Measurements from ENCODE around the gene TBP.
"Not testable (repeated sequence)": the region's sequence is repeated elsewhere in the genome, so short reads cannot be mapped to it uniquely, and the experiment has no call there.

The TBP gene

GRCh38 chr6:170554013-170554795, at the start of gene TBP:
TSS of gene TBP (plus strand) at chr6:170554369. CDS start at chr6:170557030, 2,661 bp downstream.
- DNase-seq, result peak; percentile 100

DNA sequence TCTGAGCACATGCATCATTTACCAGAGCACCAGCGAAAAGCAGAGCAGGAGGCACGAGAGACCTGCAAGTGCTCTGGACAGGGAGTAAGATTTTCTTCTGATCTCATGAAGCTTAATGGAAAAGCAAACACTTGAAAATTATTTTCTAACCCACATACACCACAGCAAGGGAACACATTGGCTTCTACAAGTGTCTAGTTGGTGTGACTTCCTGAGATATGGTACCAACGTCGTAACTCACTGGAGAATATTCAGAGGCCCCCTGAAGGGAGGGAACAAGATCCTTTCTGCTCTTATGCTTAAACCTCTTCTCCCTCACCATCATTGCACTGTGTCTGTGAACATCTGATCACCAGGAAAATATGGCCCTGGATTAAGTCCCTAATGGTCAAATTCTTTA, 49.7 kb upstream of the TBP start:
- no peak for DNase-seq

DNA sequence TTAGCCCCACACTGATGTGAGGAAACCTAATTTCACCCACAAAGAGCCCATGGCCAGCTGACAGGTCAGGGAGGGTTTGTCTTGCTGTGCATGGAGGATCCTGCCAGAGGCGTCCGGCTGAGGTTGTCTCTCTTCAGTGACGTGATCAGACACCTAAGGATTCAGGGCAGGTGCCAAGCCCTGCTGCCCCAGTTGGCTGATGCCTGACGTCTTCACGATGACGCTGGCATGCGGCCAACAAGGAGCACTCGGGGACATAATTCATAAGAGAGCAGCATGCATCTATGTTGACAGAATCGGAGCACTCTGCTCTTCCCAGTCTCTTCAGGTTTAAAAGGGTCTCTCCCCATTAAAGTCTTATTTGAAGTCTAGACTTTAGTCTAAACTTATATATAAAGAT, 48.9 kb upstream of the TBP start:
- peak; percentile 95 for DNase-seq

DNA sequence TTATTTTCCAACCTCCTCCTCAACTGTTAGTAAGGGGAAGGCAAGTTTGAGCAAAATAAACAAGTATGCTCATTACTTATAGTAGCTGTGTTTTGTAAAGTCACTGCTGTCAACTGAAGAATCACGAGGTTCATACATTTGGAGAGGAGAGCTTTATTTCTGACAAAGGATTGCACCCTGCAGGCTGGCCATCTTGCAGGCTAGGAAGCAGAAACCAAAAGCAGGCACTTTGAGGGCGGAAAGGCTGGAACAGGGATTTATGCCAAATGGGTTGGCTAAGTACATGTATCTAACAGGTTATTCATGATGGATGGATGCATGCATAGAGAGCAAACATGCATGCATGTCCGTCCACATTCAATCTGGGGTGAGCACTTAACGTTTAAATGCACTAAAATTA, 47.7 kb upstream of the TBP start:
- DNase-seq, result no peak

DNA sequence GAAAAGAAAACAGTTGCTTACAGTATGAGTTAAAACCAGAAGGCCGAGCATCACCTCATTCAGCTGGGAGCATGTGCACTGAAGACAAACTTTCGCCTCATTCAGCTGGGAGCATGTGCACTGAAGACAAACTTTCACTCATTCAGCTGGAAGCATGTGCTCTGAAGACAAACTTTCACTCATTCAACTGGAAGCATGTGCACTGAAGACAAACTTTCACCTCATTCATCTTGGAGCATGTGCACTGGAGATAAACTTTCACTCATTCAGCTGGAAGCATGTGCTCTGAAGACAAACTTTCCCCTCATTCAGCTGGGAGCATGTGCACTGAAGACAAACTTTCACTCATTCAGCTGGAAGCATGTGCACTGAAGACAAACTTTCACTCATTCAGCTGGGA, 46.4 kb upstream of the TBP start:
- not testable (repeated sequence) for DNase-seq

DNA sequence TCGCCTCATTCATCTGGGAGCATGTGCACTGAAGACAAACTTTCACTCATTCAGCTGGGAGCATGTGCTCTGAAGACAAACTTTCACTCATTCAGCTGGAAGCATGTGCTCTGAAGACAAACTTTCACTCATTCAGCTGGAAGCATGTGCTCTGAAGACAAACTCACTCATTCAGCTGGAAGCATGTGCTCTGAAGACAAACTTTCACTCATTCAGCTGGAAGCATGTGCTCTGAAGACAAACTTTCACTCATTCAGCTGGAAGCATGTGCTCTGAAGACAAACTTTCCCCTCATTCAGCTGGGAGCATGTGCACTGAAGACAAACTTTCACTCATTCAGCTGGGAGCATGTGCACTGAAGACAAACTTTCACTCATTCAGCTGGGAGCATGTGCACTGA, 45.9 kb upstream of the TBP start:
- not testable (repeated sequence) for DNase-seq

DNA sequence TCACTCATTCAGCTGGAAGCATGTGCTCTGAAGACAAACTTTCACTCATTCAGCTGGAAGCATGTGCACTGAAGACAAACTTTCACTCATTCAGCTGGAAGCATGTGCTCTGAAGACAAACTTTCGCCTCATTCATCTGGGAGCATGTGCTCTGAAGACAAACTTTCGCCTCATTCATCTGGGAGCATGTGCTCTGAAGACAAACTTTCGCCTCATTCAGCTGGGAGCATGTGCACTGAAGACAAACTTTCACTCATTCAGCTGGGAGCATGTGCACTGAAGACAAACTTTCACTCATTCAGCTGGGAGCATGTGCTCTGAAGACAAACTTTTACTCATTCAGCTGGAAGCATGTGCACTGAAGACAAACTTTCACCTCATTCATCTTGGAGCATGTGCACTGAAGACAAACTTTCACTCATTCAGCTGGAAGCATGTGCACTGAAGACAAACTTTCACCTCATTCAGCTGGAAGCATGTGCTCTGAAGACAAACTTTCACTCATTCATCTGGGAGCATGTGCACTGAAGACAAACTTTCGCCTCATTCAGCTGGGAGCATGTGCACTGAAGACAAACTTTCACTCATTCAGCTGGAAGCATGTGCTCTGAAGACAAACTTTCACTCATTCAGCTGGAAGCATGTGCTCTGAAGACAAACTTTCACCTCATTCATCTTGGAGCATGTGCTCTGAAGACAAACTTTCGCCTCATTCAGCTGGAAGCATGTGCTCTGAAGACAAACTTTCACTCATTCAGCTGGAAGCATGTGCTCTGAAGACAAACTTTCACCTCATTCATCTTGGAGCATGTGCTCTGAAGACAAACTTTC, 45.1 kb upstream of the TBP start:
- DNase-seq, result not testable (repeated sequence)

DNA sequence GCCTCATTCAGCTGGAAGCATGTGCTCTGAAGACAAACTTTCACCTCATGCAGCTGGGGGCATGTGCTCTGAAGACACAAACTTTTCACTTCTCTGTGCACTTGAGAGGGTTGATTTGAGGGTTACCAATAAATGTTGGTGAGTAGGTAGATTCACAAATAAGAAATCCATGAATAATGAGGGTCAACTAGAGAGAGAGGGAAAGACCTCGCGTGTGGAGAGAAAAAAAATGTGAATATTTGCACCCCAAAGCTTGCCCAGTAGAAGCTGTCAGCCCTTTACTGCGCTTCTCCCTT, 44.5 kb upstream of the TBP start:
- DNase-seq, result no peak

GRCh38 chr6:170510631-170511030, 43.5 kb upstream of the TBP start:
- no peak for DNase-seq

- no peak for DNase-seq
Measured at GRCh38 chr6:170512249-170512648, 41.9 kb upstream of the TBP start.

- no peak for DNase-seq
Measured at GRCh38 chr6:170514908-170515307, 39.3 kb upstream of the TBP start.

- peak; percentile 89 for DNase-seq
Measured at GRCh38 chr6:170516783-170517616, 37.2 kb upstream of the TBP start.

GRCh38 chr6:170522565-170523183, 31.5 kb upstream of the TBP start:
- DNase-seq, result peak; percentile 7

GRCh38 chr6:170523256-170524171, 30.7 kb upstream of the TBP start:
- no peak for DNase-seq

- DNase-seq, result no peak
Measured at GRCh38 chr6:170524172-170524502, 30.0 kb upstream of the TBP start.

DNA sequence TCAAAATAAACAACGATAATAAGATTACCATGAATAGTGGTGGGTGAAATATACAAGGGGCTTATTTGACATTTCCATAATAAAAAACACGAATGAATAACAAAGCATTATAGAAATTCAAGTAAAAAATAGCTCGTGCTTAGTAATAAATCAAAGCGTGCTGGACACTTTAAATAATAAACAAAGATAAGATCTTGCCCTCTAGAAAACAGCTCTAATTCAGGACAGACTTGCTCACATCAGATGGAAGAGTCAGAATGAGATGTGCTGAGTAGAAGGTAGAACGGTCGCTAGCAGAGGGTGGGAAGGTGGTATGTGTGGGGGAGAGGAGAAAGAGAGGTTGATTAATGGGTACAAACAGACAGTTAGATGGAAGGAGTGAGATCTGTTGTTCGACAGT, 28.4 kb upstream of the TBP start:
- no peak for DNase-seq

DNA sequence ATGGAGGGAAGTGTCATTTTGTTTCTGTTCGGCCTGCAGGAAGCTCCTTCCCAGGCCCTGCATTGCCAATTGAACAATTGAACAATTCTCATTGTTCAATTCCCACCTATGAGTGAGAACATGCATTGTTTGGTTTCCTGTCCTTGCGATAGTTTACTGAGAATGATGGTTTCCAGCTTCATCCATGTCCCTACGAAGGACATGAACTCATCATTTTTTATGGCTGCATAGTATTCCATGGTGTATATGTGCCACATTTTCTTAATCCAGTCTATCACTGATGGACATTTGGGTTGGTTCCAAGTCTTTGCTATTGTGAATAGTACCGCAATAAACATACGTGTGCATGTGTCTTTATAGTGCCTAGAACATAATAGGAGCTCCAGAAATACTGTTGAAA, 26.2 kb upstream of the TBP start:
- DNase-seq, result not testable (repeated sequence)

DNA sequence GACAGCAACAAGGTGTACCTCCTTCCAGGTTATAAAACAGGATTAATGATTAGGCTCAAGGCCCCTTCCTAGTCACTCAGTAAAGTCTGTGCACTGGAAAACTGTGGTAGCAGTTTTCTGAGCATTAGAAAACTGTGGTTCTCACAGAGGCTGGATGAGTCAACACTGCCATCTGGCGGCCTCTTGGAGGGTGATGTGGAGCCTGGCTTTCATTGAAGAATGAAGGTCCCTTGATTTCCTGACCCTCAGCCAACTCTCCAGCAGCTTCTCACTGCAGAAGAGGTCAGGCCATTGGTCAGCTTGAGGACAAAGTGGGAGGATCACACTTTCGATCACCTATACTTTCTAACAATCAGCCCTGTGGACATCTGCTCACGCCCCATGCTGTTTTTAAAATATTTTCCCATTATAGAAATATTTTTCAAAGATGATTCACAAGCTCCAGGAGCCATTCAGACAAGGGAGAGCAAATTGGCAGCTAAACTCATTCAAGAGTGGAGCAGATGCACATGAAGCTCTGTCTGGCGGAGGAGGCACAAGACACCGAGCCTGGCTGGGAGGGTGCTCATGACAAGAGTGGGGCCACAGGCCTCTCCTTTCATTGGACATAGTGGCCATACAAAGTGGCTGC, 24.2 kb upstream of the TBP start:
- peak; percentile 76 for DNase-seq

- no peak for DNase-seq
Measured at GRCh38 chr6:170532867-170533488, 21.2 kb upstream of the TBP start.

- DNase-seq, result no peak
Measured at GRCh38 chr6:170533792-170534191, 20.4 kb upstream of the TBP start.

DNA sequence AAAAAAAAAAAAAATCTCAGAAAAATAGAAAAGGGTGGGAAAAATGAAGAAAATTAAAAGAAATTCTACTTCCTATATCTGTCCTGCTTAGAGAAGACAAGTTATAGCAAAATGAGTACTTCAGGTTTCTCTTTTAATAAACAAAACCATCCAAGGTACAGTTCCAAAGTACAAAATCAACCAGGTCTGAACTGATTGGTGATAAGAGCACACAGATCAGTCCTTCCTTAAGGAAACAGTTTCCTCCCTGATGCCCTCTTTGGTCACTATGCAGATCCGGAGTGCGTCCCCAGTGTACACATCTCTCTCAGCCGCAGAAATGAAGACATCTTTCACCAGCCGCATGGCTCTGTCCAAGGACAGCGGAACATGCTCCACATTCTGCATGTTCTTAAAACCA, 19.2 kb upstream of the TBP start:
- no peak for DNase-seq

All from NCI-H1105 (cell line).